Stimulated activated CD4-positive, alpha-beta T cell treated with anti-CD3 and anti-CD28 coated beads, Interleukin-12 subunit alpha, Interleukin-12 subunit beta, amount 100 ng/mL, for 24 hours (primary cell): ENCODE results near the gene DERL3.
A peak's percentile ranks its signal among the peaks of the same experiment; 100 is the strongest.

ENCODE experiments used
- DNase-seq, 2 experiments: peaks; one replicate each; pipeline ENCODE4 v3.0.0-alpha.2; 2020; ENCODE audit warnings: low read depth in 2 of 2

Gene DERL3

GRCh38 chr22:23801886-23802377, 36.9 kb downstream of the DERL3 start:
- DNase-seq: no peak

- no peak for DNase-seq
These were observed 37.5 kb downstream of the DERL3 start for GRCh38 chr22:23801238-23801821.

- no peak for DNase-seq
These were observed 38.2 kb downstream of the DERL3 start for GRCh38 chr22:23800297-23801237.

- no peak for DNase-seq
These were observed 42.3 kb downstream of the DERL3 start for GRCh38 chr22:23796461-23796860.

GRCh38 chr22:23793326-23793725, 45.5 kb downstream of the DERL3 start:
- no peak for DNase-seq

- no peak for DNase-seq
These were observed 46.8 kb downstream of the DERL3 start for GRCh38 chr22:23791738-23792645.

GRCh38 chr22:23790819-23791737, 47.7 kb downstream of the DERL3 start:
- no peak for DNase-seq

GRCh38 chr22:23789638-23790037, 49.2 kb downstream of the DERL3 start:
- no peak for DNase-seq

GRCh38 chr22:23789121-23789520, 49.7 kb downstream of the DERL3 start:
- DNase-seq: no peak

GRCh38 chr22:23787910-23788309, 50.9 kb downstream of the DERL3 start:
- DNase-seq: no peak

GRCh38 chr22:23787600-23787896, 51.3 kb downstream of the DERL3 start:
- DNase-seq: no peak

- DNase-seq: peak; percentile 82 to 85
These were observed 51.8 kb downstream of the DERL3 start, which contains the start of gene SMARCB1 for GRCh38 chr22:23786752-23787599. Gene SMARCB1, plus strand, starts transcription at chr22:23786966. Its CDS starts 204 bp downstream, at chr22:23787170.

GRCh38 chr22:23786261-23786710, 52.5 kb downstream of the DERL3 start:
- DNase-seq: no peak
